Measurements from ENCODE around the gene KLF6. TPM values are rescaled to one million over a fixed set of nuclear protein-coding genes. Genes with fewer than 3 reads are reported as not detected.

Gene KLF6
- total RNA-seq, 2 donors from 2014 or later: 184 to 240 TPM

- no peaks in the 10 kb centered on the region for H3K9me3 Mint-ChIP-seq
- peaks cover 7% of the 10 kb centered on the region for H3K27me3 Mint-ChIP-seq (ENCODE audit: low read depth)
- DNase-seq: no peak
- H3K4me1 Mint-ChIP-seq (ENCODE audit: low read depth): peaks cover 5% of the 10 kb centered on the region
- no peak for ATAC-seq (replicated peaks in 1 of 2)
- H3K27ac Mint-ChIP-seq: no peak overlapping the region
- H3K36me3 Mint-ChIP-seq (ENCODE audit: insufficient read depth in 2 of 2): no peaks in the 10 kb centered on the region
- no peak overlapping the region for H3K4me3 Mint-ChIP-seq
Measured at GRCh38 chr10:3750006-3750816, 34.8 kb downstream of the KLF6 start.

GRCh38 chr10:3749600-3749999 lies 35.4 kb downstream of the KLF6 start:
- Mint-ChIP-seq H3K36me3 (ENCODE audit: insufficient read depth in 2 of 2) (no peaks in the 10 kb centered on the region), H3K27me3 (ENCODE audit: low read depth) (peaks cover 10% of the 10 kb centered on the region), H3K9me3 (no peaks in the 10 kb centered on the region), H3K4me1 (ENCODE audit: low read depth) (no peaks in the 10 kb centered on the region), H3K4me3 (no peak overlapping the region), H3K27ac (no peak overlapping the region)
- ATAC-seq (replicated peaks in 1 of 2): no peak
- no peak for DNase-seq

- no peaks in the 10 kb centered on the region for H3K36me3 Mint-ChIP-seq (ENCODE audit: insufficient read depth in 2 of 2)
- H3K27me3 Mint-ChIP-seq (ENCODE audit: low read depth): peaks cover 10% of the 10 kb centered on the region
- no peaks in the 10 kb centered on the region for H3K9me3 Mint-ChIP-seq
- ATAC-seq (replicated peaks in 1 of 2): no peak
- DNase-seq: no peak
- H3K4me1 Mint-ChIP-seq (ENCODE audit: low read depth): no peaks in the 10 kb centered on the region
- H3K4me3 Mint-ChIP-seq: no peak overlapping the region
- H3K27ac Mint-ChIP-seq: no peak overlapping the region
Measured at GRCh38 chr10:3749011-3749410, 36.0 kb downstream of the KLF6 start.

DNA sequence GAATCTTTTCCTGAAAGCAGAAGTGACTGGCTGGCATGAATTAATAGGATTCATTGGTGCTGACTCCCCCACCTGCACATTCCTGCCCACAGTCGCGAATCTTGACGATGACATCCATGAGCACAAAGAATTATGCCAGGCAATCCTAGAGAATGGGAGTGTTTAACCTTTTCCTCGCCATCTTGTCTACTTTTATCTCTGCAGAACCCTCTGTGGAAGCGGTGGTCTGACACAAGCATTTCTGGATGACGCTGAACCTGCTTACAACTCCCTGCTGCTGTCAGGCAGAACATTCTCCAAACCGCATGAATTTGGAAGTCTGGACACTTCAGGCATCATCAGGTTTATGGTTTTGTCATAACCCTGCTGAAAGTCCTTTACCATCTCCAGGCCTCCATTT lies 36.5 kb downstream of the KLF6 start:
- DNase-seq (no peak), ATAC-seq (replicated peaks in 1 of 2) (no peak)
- no peak overlapping the region for H3K4me3 Mint-ChIP-seq
- peaks cover 10% of the 10 kb centered on the region for H3K27me3 Mint-ChIP-seq (ENCODE audit: low read depth)
- no peaks in the 10 kb centered on the region for H3K4me1 Mint-ChIP-seq (ENCODE audit: low read depth)
- H3K27ac Mint-ChIP-seq: no peak overlapping the region
- H3K36me3 Mint-ChIP-seq (ENCODE audit: insufficient read depth in 2 of 2): no peaks in the 10 kb centered on the region
- H3K9me3 Mint-ChIP-seq: no peaks in the 10 kb centered on the region

DNA sequence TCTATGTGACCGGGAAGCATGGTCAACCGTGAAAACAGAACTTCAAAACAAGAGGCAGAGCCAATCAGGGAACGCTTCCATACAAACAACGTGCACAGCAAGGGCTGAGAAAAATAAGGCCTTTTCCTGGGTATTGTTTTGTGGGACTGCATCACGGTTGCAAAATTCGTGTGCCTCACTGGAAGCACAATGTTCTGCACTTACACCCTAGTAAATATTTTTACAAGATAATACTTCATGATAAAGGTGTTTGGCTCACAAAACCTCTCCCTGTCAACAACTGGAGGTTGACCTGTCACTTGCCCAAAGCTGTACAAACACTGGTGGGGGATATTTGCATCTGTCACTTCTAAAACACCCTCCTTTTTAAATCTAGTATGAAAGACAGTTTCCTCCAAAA lies 37.0 kb downstream of the KLF6 start:
- H3K4me1 Mint-ChIP-seq (ENCODE audit: low read depth): no peaks in the 10 kb centered on the region
- no peak overlapping the region for H3K4me3 Mint-ChIP-seq
- no peaks in the 10 kb centered on the region for H3K9me3 Mint-ChIP-seq
- no peak for ATAC-seq (replicated peaks in 1 of 2)
- peaks cover 10% of the 10 kb centered on the region for H3K27me3 Mint-ChIP-seq (ENCODE audit: low read depth)
- no peak overlapping the region for H3K27ac Mint-ChIP-seq
- DNase-seq: no peak
- H3K36me3 Mint-ChIP-seq (ENCODE audit: insufficient read depth in 2 of 2): no peaks in the 10 kb centered on the region

DNA sequence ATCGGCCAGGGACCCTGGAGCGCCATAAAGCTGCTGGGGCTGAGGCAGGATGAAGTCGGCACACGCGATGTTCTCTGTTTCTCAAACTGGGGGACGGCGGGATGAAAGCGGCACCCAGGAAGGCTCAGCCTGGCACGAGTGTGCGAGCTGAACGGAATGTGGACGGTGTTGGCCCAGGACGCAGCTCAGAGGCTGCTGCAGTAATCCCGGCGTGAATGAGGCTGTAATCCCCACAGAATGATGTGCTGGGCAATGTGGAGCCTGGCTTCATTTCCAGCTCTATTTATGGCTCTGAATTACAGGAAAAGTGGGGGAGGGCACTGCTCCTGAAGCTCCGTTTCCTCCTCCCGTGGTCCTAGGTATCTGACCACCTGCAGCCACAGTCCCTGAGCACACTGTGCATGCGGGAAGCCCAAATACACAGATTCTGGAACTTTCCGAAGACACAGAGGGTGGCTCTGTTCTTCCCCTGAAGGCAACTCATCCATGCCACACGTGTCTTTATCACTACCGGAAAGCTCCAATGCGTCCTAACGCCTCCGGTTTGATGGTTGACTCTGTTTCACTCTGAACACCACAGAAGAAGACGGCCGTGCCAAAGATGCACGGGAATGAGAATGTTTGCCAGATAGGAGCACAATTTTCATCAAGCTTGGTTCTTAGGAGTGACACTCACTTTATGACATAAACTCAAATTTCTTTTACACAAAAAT lies 37.6 kb downstream of the KLF6 start:
- DNase-seq: no peak
- peaks cover 10% of the 10 kb centered on the region for H3K27me3 Mint-ChIP-seq (ENCODE audit: low read depth)
- H3K36me3 Mint-ChIP-seq (ENCODE audit: insufficient read depth in 2 of 2): no peaks in the 10 kb centered on the region
- no peak overlapping the region for H3K4me3 Mint-ChIP-seq
- ATAC-seq (replicated peaks in 1 of 2): no peak
- H3K9me3 Mint-ChIP-seq: no peaks in the 10 kb centered on the region
- peaks cover 4% of the 10 kb centered on the region for H3K4me1 Mint-ChIP-seq (ENCODE audit: low read depth)
- no peak overlapping the region for H3K27ac Mint-ChIP-seq

DNA sequence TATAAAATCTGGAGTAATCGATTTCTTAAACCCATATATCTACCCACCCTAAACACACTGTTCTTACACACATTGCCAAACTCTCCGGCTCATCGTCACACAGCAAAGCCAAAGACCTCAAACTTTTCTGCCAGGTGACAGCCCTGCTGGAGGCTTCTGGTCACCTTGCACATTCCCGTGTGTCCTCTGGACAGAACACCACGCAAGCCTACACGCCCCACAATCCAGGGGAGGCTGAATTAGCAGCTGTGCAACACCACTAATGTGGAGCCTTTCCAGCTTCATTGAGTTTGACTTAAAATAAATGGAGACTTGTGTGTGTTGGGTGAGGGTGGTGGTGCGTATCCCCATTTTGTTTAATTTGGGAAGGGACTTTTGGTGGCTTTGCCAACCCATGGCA lies 38.4 kb downstream of the KLF6 start:
- no peak overlapping the region for H3K4me3 Mint-ChIP-seq
- H3K9me3 Mint-ChIP-seq: no peaks in the 10 kb centered on the region
- no peak overlapping the region for H3K27ac Mint-ChIP-seq
- H3K27me3 Mint-ChIP-seq (ENCODE audit: low read depth): peaks cover 10% of the 10 kb centered on the region
- ATAC-seq (replicated peaks in 1 of 2) (no peak), DNase-seq (no peak)
- H3K4me1 Mint-ChIP-seq (ENCODE audit: low read depth): peaks cover 11% of the 10 kb centered on the region
- H3K36me3 Mint-ChIP-seq (ENCODE audit: insufficient read depth in 2 of 2): no peaks in the 10 kb centered on the region

- Mint-ChIP-seq H3K27me3 (ENCODE audit: low read depth) (peaks cover 10% of the 10 kb centered on the region), H3K36me3 (ENCODE audit: insufficient read depth in 2 of 2) (no peaks in the 10 kb centered on the region), H3K4me1 (ENCODE audit: low read depth) (peaks cover 22% of the 10 kb centered on the region), H3K27ac (no peak overlapping the region), H3K4me3 (no peak overlapping the region), H3K9me3 (no peaks in the 10 kb centered on the region)
- DNase-seq (no peak), ATAC-seq (replicated peaks in 1 of 2) (no peak)
Measured at GRCh38 chr10:3745521-3745920, 39.5 kb downstream of the KLF6 start.

DNA sequence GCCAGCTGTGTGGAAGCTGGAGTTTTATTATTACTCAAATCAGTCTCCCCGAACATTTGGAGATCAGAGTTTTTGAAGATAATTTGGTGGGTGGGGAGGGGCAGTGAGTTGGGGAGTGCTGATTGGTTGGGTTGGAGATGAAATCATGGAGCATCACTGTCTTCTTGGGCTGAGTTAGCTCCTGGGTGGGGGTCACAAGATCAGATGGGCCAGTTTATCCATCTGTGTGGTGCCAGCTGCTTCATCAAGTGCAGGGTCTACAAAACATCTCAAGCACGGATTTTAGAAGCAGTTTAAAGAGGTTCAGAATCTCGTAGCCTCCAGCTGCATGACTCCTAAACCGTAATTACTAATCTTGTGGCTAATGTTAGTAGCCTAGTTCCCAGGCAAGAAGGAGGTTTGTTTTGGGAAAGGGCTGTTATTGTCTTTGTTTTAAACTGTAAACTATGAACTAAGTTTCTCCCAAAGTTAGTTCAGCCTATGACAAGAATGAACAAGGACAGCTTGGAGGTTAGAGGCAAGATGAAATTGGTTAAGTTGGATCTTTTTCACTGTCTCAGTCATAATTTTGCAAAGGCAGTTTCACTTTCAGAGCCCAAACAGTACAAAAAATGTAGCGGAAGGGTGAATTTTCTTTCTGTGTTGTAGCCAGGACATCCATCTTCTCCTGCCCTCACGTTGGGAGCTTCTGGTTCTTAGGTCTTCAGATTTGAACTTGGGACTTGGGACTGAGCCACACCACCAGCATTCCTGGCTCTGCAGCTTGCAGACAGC lies 43.1 kb downstream of the KLF6 start:
- Mint-ChIP-seq H3K27ac (peak overlapping the region; percentile 79), H3K9me3 (no peaks in the 10 kb centered on the region), H3K27me3 (ENCODE audit: low read depth) (peaks cover 10% of the 10 kb centered on the region), H3K36me3 (ENCODE audit: insufficient read depth in 2 of 2) (no peaks in the 10 kb centered on the region), H3K4me1 (ENCODE audit: low read depth) (peaks cover 38% of the 10 kb centered on the region), H3K4me3 (peak overlapping the region; percentile 29 to 81)
- no peak for DNase-seq
- no peak for ATAC-seq (replicated peaks in 1 of 2)

DNA sequence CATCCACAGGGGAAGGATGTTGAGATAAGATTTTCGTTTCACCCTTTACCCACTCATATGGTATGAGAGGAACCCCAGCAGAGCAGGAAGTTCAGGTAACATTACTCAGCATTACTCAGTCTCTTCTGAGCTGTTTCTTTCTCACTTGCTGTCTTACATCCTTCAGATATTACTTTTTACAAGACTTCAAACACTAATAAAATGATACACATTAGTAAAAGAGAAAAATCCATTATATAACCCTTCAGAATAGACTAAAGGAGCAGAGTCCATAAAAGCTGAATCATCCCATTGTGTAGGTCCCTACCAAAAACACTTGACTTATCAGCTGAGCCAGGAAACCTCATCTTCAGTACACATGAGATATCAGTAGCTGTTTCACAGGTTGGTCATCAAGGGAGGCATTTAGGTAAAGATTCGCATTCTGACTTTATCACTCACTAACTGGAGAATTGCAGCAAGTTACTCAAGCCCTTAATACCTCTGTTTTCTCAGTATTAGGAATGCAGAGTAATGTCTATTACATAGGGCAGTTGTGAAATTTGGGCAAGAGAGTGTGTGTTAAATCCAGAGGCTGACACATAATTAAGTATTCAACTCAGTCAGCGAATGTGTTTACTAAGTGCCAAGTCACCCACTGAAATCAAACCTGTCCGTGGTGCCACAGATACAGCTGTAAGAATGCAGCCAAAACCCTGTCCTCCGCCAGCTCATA lies 44.7 kb downstream of the KLF6 start:
- ATAC-seq (replicated peaks in 1 of 2): peak; percentile 88 to 89
- H3K36me3 Mint-ChIP-seq (ENCODE audit: insufficient read depth in 2 of 2): no peaks in the 10 kb centered on the region
- DNase-seq: peak; percentile 46 to 47

DNA sequence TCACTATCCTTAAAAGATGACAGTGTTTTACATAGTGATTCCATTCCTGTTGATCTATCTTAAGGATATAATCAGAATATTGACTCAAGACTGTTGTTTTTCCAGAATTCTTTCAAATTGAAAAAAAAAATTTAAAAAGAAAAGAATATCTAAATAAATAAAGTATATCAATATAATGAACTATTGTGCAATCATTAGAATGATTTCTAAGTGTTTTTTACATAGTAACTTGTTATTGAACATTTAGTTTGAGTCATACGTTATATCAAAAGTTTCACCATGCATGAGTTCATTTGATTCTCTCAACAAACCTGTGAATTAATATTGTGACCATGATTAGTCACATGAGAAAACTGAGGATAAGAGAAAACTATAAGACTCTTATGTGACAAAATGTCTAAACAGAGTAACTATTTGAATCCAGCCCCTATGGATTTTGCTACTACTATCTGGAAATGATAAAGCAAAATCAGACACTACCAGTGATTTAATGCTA lies 46.1 kb downstream of the KLF6 start:
- H3K4me3 Mint-ChIP-seq: peak overlapping the region in 1 of 2 donors; percentile 65
- H3K36me3 Mint-ChIP-seq (ENCODE audit: insufficient read depth in 2 of 2): no peaks in the 10 kb centered on the region
- ATAC-seq (replicated peaks in 1 of 2) (no peak), DNase-seq (no peak)
- H3K27me3 Mint-ChIP-seq (ENCODE audit: low read depth): no peaks in the 10 kb centered on the region
- H3K4me1 Mint-ChIP-seq (ENCODE audit: low read depth): peaks cover 38% of the 10 kb centered on the region
- H3K27ac Mint-ChIP-seq: peak overlapping the region; percentile 88
- no peaks in the 10 kb centered on the region for H3K9me3 Mint-ChIP-seq

More for the DNA sequence above, 44.7 kb downstream of the KLF6 start:
- Mint-ChIP-seq H3K4me1 (ENCODE audit: low read depth) (peaks cover 38% of the 10 kb centered on the region), H3K9me3 (no peaks in the 10 kb centered on the region), H3K27me3 (ENCODE audit: low read depth) (peaks cover 4% of the 10 kb centered on the region), H3K27ac (peak overlapping the region; percentile 89), H3K4me3 (peak overlapping the region; percentile 38 to 68)

DNA sequence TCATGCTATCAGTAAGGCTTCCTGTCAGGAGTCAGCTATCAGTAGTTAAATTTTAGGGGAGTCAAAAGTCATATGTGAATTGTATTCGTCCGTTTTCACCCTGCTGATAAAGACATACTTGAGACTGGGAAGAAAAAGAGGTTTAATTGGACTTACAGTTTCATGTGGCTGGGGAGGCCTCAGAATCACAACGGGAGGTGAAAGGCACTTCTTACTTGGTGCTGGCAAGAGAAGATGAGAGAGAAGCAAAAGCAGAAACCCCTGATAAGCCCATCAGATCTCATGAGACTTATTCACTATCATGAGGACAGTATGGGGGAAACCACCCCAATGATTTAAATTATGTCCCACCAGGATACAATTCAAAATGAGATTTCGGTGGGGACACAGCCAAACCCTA lies 47.1 kb downstream of the KLF6 start:
- no peaks in the 10 kb centered on the region for H3K36me3 Mint-ChIP-seq (ENCODE audit: insufficient read depth in 2 of 2)

More for the DNA sequence above, 47.1 kb downstream of the KLF6 start:
- Mint-ChIP-seq H3K27me3 (ENCODE audit: low read depth) (no peaks in the 10 kb centered on the region), H3K9me3 (no peaks in the 10 kb centered on the region), H3K4me3 (no peak overlapping the region), H3K4me1 (ENCODE audit: low read depth) (peaks cover 38% of the 10 kb centered on the region), H3K27ac (no peak overlapping the region)
- ATAC-seq (replicated peaks in 1 of 2): no peak
- DNase-seq: no peak
